HPDE6-E6E7 (cell line): ENCODE results near the gene ADGRL4.
"Not testable (repeated sequence)": the region's sequence is repeated elsewhere in the genome, so short reads cannot be mapped to it uniquely, and the experiment has no call there.

Experiments used
- DNase-seq: peaks from one replicate; pipeline ENCODE4 v3.0.0; 2011; ENCODE audit warnings: missing footprints; ENCODE audit errors: extremely low spot score

The ADGRL4 gene

DNA sequence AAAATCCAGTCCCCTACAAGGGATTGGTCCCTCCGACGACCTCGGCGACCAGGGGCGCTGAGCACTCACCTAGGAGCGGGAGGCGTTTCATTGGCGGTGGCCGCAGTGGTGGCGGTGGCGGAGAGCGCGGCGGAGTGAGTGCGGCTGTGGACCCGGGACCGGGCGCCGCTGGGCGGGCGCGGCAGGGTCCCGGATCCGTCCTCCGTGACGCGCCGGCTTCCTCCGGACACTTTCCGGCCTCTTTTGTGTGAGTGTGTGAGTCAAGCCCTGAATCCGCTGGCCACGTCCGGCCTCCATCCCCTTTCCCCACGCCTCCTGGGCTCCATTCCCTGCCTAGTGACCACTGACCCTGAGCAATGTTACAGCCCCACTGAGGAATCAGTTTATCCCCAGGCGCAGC is at the start of gene ADGRL4:
Gene ADGRL4, minus strand, starts transcription at position 167 of the 400 bp plus-strand sequence. Its CDS starts 76 bp downstream, at position 91.
- DNase-seq = no peak

DNA sequence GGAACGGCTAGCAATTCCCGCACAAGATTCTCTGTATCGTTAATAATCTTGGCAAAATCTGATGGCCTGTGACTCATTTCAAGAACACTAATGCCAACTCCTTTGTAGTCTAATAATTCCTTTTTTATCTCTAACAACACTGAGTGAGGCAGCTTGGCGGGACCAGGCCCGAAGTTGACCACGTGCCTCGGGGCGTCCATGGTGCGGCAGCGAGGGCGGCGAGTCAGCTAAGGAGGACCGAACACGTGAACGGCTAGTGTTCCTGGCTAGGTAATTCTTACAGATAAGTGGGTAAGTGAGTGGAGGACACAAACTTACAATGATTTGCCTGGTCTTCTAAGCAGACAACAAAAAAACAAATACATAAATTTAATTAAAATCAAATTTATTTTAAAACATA is 49.3 kb upstream of the ADGRL4 start:
- no peak for DNase-seq

DNA sequence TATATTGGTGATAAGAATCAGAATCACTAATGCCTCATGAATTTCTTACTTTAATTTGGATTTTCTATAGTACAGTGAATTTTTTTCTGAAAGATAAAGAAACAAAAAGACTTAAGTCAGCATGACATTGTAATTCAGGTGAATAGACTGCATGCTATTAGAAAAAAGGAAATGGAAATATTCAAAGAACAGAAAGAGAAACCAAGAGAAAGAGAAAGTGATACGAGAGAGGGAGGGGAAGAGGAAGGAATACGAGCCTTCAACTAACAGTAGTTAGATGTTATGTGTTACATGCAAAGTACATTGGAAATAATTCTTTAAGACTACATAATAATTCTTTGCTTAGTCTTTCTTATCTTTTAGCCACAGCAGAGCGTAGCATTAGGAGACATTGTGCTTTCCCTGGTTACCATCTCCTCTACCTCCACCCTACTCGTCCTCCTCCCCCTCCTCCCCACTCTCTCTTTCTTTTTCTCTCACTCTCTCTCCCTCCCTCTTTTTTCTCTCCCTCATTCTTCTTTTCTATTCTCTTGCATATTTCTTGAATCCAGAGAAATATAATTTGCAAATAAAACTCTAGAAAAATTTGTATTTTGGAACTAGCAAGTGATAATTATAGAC is 46.4 kb upstream of the ADGRL4 start:
- DNase-seq = no peak

DNA sequence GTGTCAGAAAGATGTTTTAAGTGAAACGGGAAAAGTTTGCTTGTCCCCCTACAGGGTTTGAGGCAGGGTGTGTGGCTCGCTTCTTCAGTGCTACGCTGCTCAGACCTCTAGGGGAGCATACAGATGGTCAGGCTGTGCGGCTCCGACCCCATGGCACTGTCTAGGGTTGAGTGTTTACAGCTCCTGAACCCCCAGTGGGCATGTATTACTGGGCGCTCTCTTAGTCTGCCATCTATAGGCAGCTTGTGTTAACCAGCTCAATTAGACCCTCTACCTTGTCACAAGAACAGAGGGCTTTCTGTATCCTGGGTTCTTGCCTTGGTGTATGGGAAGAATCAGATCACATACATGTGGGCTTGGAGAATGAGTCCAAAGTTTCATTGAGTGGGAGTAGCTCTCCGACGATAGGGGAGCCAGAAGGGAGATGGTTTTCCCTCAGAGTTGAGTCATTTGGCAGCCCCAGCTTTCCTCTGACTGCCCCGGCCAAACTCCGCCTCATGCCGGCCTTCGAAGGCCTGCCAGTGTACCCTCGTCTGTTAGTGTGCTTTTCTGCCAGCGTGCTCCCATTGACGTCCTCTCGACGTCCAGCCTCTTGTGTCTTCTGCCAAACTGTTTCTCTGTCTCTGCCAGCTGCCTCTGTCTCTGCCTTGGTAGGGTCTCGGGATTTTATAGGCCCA is 38.6 kb upstream of the ADGRL4 start:
- DNase-seq = no peak

DNA sequence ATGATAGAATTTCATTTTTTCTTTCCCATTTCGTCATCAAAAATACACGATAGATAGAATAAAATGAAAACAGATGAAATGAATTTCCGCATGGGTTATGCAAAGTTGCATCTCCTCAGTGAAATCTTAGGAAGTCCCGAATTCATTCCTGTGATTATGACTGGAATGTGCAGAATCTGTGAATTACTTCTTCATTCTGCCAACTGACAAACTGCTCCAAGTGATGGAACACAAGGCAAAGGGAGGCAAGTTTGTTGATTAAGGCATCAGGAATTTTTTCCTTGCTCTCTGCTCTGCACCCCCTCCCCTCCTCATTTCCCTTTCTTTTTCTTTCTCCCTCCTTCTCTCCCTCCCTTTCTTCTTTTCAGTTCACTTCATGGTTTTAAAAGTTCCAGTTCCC is 37.0 kb upstream of the ADGRL4 start:
- no peak for DNase-seq

DNA sequence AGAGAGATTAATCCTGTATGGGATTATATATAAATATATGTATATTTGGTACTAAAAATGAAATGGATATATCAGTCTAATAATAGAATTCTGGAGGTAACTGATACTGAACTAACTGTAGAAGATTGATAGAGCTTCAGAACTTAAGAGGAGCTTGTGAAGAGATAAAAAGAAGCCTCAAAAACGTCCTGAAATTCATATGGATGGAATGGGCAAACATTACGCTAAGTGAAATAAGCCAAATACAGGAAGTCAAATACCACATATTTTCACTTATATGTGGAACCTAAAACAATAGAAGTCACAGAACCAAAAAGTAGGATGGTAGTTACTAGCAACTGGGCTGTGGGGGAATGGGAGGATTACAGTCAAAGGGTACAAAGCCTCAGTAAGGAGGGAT is 36.0 kb upstream of the ADGRL4 start:
- no peak for DNase-seq

DNA sequence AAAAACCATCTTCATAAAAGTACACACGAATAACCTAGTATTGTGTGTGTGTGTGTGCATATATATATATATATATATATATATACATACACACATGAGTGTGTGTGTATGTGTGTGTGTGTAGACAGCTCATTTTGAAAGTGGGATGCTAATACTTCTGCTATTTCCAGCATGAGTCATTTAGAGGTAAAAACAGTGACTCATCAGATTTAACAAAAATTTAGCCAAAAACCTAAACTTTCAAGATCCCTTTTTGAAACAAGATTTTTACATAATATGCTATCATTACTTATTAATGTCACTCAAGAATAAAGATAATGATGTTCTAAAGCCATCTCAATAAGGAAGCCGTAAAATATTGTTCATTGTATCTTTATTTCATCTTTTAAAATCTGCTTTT is 35.6 kb upstream of the ADGRL4 start:
- no peak for DNase-seq

DNA sequence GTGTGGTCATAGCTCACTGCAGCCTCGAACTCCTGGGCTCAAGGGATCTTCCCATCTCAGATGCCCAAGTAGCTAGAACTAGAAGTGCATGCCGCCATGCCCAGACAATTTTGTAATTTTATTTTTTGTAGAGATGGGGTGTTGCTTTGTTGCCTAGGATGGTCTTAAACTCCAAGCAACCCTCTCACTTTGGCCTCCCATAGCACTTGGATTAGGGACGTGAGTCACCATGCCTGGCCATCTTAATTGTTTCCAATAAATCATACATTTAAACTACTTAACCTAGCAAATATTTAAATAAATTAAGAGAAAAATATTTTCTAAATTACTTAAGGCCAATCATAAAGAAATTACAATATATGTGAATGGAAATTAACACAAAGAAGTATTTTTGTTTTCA is 35.1 kb upstream of the ADGRL4 start:
- no peak for DNase-seq

DNA sequence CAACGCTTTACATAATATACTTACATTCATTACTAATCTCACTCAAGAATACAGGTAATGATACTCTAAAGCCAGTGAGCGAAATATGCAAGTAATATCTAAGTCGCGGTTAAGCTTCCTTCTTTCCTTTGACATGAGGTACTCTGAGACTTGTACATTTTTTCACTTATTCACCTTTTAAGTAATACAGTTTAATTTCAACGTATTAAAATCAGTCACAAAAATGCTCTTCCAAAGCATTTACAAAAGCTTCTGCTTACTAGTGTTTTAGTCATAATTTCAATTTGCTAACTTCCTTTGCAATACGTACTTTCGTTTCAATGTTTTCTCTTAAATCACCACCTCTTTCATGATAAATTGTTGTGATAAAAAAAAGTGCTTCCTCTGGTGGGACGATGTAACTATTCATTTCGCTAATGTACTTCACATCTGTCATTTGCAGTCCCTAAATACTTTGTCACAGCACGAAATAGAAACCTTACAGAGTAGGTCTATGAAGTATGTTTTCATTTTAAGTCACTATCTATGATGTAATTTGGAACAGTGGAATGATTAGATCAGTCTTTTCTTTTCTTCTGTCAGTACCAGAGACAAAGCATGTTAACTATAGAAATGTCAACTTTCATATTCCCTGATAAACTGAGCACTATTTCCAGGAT is 34.0 kb upstream of the ADGRL4 start:
- no peak for DNase-seq

DNA sequence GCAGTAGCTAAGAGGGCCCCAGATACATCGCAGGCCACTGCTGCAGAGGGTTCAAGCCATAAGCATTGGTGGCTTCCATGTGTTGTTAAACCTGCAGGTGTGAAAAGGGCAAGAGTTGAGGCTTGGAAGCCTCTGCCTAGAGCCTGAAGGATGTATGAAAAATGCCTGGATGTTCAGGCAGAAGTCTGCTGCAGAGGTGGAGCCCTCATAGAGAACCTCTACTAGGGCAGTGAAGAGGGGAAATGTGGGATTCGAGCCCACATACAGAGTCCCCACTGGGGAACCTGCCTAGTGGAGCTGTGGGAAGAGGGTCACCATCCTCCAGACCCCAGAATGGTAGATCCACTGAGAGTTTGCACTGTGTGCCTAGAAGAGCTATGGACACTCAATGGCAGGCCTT is 30.6 kb upstream of the ADGRL4 start:
- DNase-seq = no peak

DNA sequence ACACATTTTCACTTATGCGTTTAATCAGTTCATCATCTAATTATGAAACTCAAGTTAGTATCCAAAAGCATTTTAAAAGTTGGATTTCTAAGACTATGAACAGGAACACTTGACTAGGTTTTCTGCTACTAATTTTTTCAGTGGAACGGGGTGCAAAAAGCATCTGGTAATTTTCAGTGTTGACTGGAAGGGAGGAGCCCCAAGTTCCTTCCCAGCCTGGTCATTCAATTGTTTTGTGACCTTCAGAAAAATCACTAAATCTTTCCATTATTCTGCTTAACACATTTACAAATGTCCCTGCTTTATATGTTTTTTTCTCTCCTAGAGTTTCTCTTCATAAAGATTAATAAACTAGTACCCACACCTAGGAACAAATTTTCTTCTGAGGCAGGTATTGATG is 6.0 kb upstream of the ADGRL4 start:
- no peak for DNase-seq

DNA sequence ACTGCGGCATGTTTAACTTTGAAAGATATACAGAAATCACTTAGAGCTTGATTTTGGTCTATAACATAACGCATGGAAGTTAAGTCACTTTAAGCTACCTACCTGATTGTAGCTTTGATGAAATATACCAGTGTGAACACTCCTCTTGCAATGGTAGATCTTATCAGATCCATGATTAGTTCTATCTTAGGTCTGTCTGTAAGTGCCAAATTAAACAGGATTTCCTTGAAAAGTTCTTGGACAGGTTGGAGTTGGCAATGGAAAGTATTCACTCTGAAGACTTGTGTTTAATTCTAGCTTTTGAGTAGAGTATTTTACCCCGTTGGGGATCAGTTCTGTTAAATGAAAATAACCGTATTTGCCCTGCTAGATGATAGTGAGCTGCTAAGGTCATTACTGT is 4.1 kb upstream of the ADGRL4 start:
- no peak for DNase-seq

DNA sequence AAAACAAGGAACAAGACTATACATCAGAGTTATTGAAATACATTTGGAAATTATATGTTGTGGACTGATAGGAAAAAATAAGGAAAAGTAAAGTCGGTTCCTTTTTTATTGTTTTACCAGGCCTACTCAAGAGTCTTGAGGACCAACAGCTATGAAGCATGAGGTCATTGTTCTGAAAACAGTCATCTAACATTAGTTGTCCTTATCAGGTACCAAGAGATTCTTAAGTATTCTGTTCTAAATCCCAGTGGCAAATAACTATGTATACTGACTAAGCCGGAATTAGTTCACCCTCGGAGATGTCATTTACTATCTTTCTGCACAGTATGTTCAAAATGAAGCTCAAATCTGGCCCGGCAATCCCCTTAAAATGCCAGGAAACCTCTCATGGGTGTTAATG is 585 bp downstream of the ADGRL4 start:
- DNase-seq = no peak

DNA sequence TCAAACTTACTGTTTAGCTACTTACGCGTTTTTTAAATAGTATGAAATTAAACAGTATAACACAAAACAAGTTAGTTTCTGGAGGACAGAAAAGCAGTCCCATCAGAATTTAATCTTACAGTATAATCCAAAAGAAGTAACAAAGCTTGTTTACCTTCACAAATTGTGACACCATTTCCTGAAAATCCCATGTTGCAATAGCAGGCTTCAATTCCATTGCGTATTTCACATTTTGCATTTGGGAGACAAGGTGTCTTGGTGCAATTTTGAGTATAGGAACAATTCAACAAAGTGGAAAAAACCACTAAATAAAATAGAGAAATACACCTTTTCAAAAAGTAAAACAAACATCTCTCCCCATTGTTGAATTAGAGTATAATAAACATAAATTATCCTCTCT is 1.6 kb downstream of the ADGRL4 start:
- no peak for DNase-seq

DNA sequence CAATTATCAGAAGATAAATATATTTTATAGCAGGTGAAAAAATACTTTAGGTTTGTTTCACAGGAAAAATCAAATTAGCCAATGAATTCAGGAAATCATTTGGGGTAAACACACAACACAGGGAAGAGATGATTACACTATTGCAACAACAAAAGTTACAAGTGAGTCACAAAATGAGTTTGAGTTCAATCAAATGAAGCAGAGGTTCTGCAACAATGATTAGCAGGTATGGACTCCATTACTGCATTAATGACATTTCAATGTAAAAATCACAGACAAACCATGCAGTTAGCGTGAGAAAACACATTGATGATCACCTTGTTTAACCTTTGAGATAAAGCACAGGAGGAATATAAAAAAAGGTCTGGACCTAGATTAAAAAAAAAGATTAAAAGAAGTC is 9.7 kb downstream of the ADGRL4 start:
- no peak for DNase-seq

DNA sequence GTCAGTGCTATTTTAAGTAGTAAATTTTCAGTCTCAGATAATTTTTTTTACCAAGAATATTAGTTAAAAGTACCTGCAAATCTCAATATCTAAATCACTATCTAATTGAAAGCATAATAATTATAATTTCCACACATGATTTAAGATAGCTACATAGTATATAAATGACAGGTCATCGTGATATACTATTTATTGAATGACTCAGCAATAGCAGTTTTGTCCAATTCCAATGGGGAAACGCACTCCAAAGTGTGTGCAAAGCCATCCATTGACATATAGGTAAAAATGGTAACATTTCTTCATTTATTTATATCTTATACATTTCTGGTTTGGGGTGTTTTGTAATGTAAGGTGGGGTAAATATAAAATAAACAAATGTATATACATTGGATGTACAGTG is 19.5 kb downstream of the ADGRL4 start:
- DNase-seq = no peak

DNA sequence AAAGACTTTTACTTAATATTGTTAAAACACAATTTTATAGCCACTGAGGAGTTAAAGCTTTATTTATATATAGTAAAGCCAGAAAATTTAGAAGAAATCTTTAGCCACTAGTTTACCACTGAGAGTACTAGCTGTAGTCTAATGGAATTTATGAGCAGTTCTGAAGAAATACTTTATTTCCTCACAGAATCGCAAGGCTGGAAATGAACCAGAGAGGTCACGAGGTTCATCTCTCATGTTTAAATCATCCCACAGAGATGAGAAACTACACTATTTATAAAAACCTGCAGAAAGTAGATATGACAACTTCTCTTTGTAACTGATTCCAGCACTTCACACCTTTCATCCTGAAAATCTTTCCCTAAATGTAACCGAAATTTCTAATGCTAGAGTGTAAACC is 26.0 kb downstream of the ADGRL4 start:
- no peak for DNase-seq

DNA sequence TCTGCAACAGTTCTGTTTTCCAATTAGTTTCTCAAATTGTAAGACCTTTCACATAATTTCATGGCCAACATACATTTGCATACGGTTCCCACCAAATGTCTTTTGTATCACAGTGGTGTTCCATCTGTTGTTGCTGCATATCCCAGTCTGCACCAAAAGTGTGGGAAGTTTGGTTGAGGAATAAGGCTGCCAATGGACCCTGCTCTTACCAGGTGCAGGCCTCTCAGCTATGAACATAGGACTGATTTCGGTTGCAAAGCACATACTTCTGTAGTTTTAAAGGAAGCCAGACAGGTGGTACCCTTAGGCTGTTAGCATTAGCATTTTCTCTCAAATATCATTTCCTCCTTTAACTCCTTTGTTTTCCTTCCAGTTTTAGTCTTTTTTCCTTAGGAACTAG is 33.8 kb downstream of the ADGRL4 start:
- DNase-seq = no peak

DNA sequence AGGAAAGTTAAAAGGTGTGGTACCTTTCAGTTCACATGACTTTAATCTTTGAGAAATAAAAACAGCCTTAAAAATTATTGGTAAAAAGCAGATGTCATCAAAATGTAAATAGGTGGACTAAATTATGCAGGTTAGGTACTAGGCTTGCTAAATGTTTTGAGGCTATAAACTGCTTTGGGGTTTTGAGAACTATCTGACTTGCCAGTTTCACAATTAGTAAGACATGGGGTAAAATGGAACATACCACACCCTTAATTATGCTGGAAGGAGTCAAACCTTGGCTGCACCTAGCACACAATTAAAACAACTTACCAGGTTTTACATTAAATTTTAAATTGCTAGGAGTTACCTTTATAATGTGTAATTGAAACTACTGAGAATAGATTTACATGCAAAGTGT is 39.4 kb downstream of the ADGRL4 start:
- DNase-seq = not testable (repeated sequence)

DNA sequence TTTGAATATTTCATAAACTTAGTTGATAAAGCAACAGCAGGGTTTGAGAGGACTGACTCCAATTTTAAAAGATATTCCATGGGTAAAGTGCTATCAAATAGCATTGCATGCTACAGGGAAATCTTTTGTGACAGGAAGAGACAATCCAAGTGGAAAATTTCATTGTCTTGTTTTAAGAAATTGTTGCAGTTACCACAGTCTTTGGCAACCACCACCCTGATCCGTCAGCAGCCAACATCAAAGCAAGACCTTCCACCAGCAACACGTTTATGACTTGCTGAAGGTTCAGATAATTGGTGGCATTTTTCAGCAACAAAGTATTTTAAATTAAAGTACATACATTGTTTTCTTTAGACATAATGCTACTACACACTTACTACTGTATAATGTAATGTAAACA is 47.8 kb downstream of the ADGRL4 start:
- DNase-seq = no peak

DNA sequence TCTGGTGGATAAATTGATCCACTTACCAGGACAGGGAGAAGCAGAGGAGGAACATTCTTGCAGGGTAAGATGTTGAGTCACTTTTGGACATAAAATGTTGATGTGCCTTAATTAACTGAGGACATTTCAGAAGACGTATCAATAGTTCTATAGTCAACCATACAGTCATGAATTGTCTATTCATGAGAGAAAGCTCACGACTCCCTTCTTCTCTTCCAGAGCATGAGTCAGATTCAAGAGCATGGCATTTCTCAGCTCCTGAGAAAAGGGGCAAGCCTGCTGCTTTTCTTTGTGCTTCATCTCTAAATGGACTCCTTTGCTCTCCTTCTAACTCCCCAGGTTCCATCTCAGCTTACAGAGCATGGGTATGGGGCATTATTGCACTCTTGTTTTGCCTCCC is 55.7 kb downstream of the ADGRL4 start:
- DNase-seq = no peak

DNA sequence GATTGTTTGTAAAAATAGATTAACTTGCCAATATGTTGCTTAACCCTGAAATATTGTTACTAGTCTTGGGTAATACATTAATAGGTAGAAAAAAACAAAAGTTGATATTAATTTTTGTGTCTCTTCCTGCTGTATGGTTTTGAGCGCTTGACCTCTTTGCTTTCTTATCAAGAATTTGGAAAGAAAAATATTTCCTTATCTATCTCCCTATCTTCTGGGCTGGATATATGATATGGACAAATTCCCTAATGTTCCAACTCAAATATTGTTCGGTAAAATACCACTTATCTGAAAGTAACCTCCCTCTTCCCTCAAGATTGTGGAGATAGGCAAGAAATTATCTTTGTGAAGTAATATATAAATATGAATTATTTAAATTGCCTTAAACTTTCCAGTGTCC is 57.3 kb downstream of the ADGRL4 start:
- no peak for DNase-seq

DNA sequence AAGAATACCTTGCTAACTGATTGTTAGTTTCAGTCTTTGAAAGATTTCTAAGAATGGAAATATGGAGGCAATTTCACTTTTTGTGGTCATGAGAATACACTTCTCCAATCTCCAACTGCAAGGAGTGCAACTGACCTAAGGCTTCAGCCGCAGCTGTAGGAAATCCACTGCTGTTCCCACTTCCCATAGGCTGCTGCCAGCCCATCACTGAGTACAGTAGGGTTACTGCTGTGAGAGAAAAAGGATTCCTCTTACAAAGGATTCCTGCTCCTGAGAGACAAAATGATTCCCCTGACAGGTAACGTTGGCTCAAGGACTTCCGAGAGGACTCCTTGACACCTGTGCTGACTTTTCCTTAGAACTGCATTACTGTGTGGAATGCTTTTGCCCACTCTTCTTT is 87.4 kb downstream of the ADGRL4 start:
- DNase-seq = no peak
